Measurements from ENCODE around the gene AP3B2. TPM values are rescaled to one million over a fixed set of nuclear protein-coding genes. Genes with fewer than 3 reads are reported as not detected.
A peak's percentile ranks its signal among the peaks of the same experiment; 100 is the strongest.
"Not testable (repeated sequence)": the region's sequence is repeated elsewhere in the genome, so short reads cannot be mapped to it uniquely, and the experiment has no call there.

The AP3B2 gene, protein sequence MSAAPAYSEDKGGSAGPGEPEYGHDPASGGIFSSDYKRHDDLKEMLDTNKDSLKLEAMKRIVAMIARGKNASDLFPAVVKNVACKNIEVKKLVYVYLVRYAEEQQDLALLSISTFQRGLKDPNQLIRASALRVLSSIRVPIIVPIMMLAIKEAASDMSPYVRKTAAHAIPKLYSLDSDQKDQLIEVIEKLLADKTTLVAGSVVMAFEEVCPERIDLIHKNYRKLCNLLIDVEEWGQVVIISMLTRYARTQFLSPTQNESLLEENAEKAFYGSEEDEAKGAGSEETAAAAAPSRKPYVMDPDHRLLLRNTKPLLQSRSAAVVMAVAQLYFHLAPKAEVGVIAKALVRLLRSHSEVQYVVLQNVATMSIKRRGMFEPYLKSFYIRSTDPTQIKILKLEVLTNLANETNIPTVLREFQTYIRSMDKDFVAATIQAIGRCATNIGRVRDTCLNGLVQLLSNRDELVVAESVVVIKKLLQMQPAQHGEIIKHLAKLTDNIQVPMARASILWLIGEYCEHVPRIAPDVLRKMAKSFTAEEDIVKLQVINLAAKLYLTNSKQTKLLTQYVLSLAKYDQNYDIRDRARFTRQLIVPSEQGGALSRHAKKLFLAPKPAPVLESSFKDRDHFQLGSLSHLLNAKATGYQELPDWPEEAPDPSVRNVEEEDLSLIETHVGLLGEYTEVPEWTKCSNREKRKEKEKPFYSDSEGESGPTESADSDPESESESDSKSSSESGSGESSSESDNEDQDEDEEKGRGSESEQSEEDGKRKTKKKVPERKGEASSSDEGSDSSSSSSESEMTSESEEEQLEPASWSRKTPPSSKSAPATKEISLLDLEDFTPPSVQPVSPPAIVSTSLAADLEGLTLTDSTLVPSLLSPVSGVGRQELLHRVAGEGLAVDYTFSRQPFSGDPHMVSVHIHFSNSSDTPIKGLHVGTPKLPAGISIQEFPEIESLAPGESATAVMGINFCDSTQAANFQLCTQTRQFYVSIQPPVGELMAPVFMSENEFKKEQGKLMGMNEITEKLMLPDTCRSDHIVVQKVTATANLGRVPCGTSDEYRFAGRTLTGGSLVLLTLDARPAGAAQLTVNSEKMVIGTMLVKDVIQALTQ
- total RNA-seq (ENCODE audit: insufficient read depth, low replicate concordance): 2.9 TPM

- DNase-seq (ENCODE audit: low spot score): peak; percentile 65
Observed at GRCh38 chr15:82709421-82710207, at the start of gene AP3B2. Gene AP3B2 (minus strand): TSS chr15:82709875. CDS start chr15:82709706, 169 bp downstream.

GRCh38 chr15:82751308-82751707 is 41.6 kb upstream of the AP3B2 start:
- no peak for DNase-seq (ENCODE audit: low spot score)

DNA sequence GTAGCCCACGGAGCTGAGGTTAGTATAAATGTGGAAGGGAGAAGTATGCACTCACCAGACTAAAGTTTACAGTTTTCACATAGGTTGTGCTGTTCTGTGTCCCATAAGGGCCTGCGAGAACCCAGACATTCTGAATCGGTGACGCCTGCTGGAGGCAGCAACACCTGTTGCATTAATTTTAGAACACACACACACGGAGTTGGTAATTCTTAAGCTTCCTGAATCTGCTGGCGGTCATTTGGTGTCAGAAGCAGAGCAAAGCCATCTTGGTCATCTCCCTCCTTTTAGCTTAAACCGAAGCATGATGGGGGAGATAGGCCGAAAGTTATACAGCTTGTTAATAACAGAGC is 41.1 kb upstream of the AP3B2 start:
- no peak for DNase-seq (ENCODE audit: low spot score)

DNA sequence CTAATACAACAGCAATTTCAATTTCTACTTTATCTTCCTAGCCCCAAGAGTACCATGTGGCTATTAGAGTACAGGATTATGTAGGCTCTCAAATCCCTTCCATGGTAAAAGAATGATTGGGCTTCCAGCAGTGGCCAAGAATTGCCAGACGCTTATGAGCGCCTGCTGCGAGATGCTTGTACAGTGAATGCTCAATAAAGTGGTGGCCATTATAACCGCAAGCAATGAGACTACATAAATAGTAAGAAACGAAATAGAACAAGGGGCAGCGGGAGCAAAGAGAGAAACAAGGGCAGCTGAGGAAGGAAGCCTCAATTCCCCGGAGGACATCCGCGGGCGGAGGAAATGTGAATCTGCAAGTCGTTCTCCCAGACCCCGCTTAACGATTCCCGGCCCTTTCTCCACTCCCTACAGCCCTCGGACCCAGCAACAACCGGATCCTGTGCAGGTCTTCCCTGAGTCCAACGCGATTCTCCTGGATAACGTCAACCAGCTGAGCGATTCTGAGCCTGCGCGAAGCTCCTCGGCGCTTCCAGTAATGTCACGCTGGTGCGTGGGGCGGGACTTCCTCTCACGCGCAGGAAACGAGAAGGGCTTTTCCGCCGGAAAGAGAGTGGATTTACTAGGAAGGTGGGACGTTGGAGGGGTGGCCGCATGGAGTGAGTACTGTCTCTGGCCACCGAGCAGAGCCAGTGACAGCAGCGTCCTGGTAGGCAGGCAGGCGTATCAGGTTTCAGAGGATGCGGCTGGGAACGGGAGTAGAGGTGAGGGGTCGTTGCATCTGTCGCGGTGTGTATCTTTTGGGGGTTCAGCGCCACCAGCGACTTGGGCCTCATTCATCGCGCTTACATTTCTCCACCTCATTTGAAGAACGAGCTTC is 40.5 kb upstream of the AP3B2 start:
- DNase-seq (ENCODE audit: low spot score): peak; percentile 98

DNA sequence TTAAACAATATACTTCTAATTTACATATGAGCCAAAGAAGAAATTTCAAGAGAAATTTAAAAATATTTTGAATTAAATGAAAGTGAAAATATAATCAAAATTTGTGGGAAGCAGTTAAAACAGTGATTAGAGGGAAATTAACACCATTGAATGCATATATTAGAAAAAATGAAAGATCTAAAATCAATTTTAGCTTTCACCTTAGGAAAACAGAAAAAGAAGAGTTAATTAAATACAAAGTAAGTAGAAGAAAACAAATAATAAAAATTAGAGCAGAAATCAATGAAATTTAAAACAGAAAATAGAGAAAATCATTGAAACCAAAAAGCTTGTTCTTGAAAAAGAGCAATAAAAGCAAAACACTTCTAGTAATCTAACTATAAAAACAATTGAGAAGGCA is 38.6 kb upstream of the AP3B2 start:
- DNase-seq (ENCODE audit: low spot score): no peak

- no peak for DNase-seq (ENCODE audit: low spot score)
Observed at GRCh38 chr15:82743810-82744209, 34.1 kb upstream of the AP3B2 start.

GRCh38 chr15:82742134-82742533 is 32.5 kb upstream of the AP3B2 start:
- peak; percentile 40 for DNase-seq (ENCODE audit: low spot score)

DNA sequence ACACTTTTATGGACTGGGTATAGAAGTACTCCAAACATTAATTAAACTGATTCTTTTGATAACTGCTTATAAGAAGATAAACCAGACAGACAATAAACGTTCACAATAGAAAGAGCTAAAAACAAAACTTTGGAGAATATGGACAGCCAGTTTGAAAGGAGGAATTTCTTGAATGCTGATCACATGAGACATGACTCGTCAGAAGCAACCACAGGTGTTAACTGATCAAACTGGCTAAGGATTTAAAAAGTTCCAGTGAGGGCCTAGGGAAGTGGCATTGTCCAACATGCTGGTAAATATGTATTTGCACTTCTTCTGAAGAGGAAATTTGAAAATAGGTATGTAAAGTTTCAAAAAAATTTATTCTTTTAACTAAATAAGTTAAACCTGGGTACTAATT is 29.4 kb upstream of the AP3B2 start:
- DNase-seq (ENCODE audit: low spot score): no peak

- DNase-seq (ENCODE audit: low spot score): no peak
Observed at GRCh38 chr15:82737975-82738374, 28.3 kb upstream of the AP3B2 start.

DNA sequence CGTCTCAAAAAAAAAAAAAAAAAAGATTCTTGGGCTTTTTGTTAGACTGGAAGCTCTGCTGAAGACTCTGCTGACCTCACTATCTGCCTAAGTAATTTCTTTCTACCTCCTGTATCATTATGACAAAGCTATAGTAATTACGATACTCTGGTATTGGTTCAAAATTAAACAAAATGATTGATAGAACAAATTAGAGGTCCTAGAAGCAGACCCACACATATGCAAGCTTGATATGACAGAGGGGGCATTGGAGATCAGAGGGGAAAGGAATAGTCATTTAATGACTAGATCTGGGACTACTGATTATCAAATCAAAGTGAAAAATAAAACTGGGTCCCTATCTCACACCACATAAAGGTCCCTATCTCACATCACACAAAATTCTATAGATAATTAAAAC is 21.9 kb upstream of the AP3B2 start:
- DNase-seq (ENCODE audit: low spot score): no peak

DNA sequence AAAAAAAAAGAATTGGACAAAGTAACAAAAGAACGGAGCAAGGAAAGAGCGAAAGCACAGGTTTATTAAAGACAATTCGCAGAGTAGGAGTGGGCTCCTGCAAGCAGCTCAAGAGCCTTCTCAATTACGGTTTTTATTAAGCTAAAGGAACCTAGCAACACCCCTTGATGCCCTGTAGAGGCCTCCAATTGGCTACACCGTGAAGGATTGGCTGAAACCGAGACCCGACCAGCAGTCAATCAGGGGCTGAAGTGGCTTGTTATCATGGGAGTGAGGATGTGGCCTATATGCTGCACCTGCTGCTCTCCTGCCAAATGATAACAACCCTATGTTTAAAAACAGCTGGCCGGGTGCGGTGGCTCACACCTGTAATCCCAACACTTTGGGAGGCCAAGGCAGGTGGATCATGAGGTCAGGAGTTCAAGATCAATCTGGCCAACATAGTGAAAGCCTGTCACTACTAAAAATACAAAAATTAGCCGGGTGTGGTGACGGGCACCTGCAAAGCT is 20.4 kb upstream of the AP3B2 start:
- no peak for DNase-seq (ENCODE audit: low spot score)

- no peak for DNase-seq (ENCODE audit: low spot score)
Observed at GRCh38 chr15:82726816-82727215, 17.1 kb upstream of the AP3B2 start.

DNA sequence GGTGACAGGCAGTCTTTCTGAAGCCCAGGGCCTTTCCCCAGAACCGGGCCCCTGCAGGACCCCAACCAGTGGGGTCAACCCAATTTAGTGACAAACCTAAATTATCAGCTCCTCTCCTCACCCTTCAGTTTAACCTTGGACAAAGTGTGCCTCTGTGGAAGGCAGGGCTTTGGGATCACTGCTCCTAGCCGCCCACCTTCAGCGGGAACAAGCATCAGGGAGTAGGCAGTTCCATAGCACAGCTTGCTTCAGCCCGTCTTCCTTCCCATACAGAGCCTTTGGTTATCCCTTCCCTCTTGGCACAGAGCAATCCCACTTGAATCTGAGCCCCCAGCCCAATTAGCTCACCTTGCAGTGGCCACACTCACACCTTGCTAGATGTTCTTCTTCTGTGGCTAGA is 5.3 kb upstream of the AP3B2 start:
- no peak for DNase-seq (ENCODE audit: low spot score)

DNA sequence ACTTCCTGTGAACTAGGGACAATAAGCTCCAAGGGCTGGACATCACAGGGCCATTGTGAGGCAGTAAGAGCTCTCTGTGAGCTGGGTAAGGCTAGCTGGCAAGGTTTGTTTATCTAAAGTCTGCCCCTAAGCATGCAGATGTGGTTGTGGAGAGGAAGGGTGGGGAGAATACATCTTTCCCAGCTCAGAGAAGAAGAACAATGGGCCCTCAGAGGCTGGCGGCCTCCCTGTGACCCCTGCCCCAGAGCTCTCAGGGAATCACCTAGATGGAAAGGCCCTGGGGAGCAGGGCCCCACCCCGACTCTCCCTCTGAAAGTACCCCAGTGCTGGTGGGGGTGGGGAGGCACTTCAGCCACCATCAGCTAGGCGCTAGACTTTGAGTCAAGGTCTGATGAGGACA is 4.3 kb upstream of the AP3B2 start:
- no peak for DNase-seq (ENCODE audit: low spot score)

DNA sequence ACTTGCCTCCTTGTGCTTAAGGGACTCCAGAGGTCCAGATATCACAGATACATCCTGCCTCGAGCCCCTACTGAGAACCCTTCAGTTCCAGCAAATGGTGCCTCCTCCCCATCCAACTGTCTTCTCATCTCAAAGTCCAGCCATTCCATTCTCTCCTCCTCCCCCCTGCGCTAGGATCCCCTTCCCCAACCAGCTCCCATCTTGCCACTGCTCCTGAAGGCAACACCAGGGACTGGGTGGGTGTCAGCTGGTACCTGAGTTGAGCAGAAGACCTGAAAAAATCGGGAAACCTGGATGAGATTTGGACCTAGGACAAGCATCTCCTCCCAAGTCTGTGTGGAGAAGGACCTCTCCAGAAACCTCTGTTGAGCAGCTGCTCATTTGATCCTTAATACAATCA is 2.4 kb upstream of the AP3B2 start:
- DNase-seq (ENCODE audit: low spot score): no peak

GRCh38 chr15:82710926-82711490 is 1.3 kb upstream of the AP3B2 start:
- DNase-seq (ENCODE audit: low spot score): no peak

DNA sequence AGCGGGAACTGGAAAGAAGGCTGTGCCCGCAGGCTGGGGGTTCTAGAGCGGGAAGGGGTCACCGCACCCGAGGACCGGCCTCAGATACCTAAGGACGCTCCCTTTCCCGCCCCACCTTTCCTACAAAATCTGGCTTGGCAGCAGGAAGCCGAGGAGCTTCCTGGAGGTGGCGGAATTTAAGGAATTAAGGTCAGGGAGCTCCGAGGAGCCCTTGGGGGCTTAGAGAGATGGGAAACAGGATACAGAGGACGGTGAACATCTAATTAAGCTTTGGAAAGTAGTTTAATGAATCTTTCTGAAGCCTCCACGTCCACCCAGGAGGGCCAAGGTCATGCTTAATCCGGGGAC is 507 bp upstream of the AP3B2 start:
- DNase-seq (ENCODE audit: low spot score): no peak

DNA sequence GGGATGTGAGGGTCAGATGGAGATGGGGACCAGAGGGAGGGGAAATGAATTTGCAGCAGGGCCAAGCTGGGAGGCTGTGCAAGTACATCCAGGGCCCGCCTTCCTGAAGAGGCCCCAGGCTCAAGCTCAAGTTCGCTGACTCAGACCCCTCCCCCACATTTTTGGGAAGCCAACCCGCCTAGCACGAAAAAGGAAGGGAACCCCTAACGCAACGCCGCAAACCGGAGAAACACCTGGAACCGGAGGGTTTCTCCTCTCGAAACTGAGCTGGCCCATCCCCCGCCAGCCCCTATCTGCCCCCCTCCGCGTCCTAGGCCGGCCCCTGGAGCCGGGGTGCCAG is 624 bp downstream of the AP3B2 start:
- no peak for DNase-seq (ENCODE audit: low spot score)

DNA sequence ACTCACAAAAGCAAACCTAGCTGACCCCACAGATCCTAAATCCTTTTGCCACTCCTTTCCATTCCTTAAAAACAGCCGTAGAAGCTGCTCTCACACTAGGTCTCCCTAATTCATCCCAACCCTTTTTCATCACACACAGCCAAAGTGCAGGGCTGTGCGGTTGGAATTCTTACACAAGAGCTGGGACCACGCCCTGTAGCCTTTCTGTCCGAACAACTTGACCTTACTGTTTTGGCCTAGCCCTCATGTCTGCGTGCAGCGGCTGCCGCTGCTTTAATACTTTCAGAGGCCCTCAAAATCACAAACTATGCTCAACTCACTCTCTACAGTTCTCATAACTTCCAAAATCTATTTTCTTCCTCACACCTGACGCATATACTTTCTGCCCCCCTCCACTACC is 3.8 kb downstream of the AP3B2 start:
- not testable (repeated sequence) for DNase-seq (ENCODE audit: low spot score)

GRCh38 chr15:82699726-82700125 is 9.9 kb downstream of the AP3B2 start:
- DNase-seq (ENCODE audit: low spot score): no peak

Measured in umbilical cord (tissue), 2 donors.